ENCODE results near the gene CD58.

Gene CD58

GRCh38 chr1:116569776-116570357, 959 bp downstream of the CD58 start (continued):
- TF ChIP-seq INSM2 (tag by site-specific recombination; IDR thresholded peaks at IDR 0.05) = 0 out of 2 replicates have a peak, but pooled peaks have one; percentile 10

- Histone ChIP-seq H3K4me1 (ENCODE audit: control insufficient read depth, insufficient read depth, low read length) (no peaks in the 10 kb centered on the region; the same call in 1 of the 2 replicates), H3K27ac (ENCODE audit: extremely low read depth, low read depth, low read length) (no peak overlapping the region), H3K9me3 (ENCODE audit: control insufficient read depth, insufficient read depth, low read depth, low read length) (no peaks in the 10 kb centered on the region), H3K36me3 (ENCODE audit: control insufficient read depth in 2 of 2, insufficient read depth in 1 of 2, low read length in 2 of 2) (no peaks in the 10 kb centered on the region), H3K4me3 (ENCODE audit: low read depth, low read length) (no peak overlapping the region)
- no peak for TF ChIP-seq PRDM1 (tag by site-specific recombination; IDR thresholded peaks at IDR 0.05)
- TF ChIP-seq ZNF362 (tag by site-specific recombination; IDR thresholded peaks at IDR 0.05) = 0 out of 2 replicates have a peak, but pooled peaks have one; percentile 46
- CTCF ChIA-PET = interaction anchor here (0.6 to 1.5 kb wide), 8 partner anchors 9 to 715 kb away, joined by 3 to 6 read pairs (median 4); no protein-coding TSS in a partner anchor
- POLR2A ChIA-PET = interaction anchor here (0.8 kb wide), 1 partner anchor 491 kb away, joined by 3 read pairs; the partner anchor contains the start of gene TTF2
Observed at GRCh38 chr1:116569381-116569670, 1.5 kb downstream of the CD58 start.

- CTCF ChIA-PET = interaction anchor here (0.6 to 1.5 kb wide), 7 partner anchors 10 to 489 kb away, joined by 3 to 6 read pairs (median 5); no protein-coding TSS in a partner anchor
- H3K4me3 ChIP-seq (ENCODE audit: low read depth, low read length) = no peak overlapping the region
- TF ChIP-seq ZNF292 (tag by site-specific recombination; IDR thresholded peaks at IDR 0.05; ENCODE audit: borderline replicate concordance, low read depth) = no peak
- peak; percentile 58; the same call in 1 of the 2 replicates for TF ChIP-seq PRDM1 (tag by site-specific recombination; IDR thresholded peaks at IDR 0.05)
- no peak overlapping the region for H3K27ac ChIP-seq (ENCODE audit: extremely low read depth, low read depth, low read length)
- H3K36me3 ChIP-seq (ENCODE audit: control insufficient read depth in 2 of 2, insufficient read depth in 1 of 2, low read length in 2 of 2) = no peaks in the 10 kb centered on the region
- POLR2A ChIA-PET = interaction anchor here (0.8 kb wide), 1 partner anchor 491 kb away, joined by 3 read pairs; the partner anchor contains the start of gene TTF2
- H3K4me1 ChIP-seq (ENCODE audit: control insufficient read depth, insufficient read depth, low read length) = no peaks in the 10 kb centered on the region; the same call in 1 of the 2 replicates
- no peaks in the 10 kb centered on the region for H3K9me3 ChIP-seq (ENCODE audit: control insufficient read depth, insufficient read depth, low read depth, low read length)
Observed at GRCh38 chr1:116568662-116569380, 2.0 kb downstream of the CD58 start.

- TF ChIP-seq ZNF48 (tag by site-specific recombination; IDR thresholded peaks at IDR 0.05) (no peak), ZBTB26 (tag by site-specific recombination; optimal IDR thresholded peaks at IDR 0.05) (no peak), ZNF114 (tag by site-specific recombination; IDR thresholded peaks at IDR 0.05) (no peak), SCRT2 (tag by site-specific recombination; IDR thresholded peaks at IDR 0.05) (no peak), ZNF518A (tag by site-specific recombination; conservative IDR thresholded peaks at IDR 0.05; ENCODE audit: low read depth) (no peak), ZNF169 (tag by site-specific recombination; IDR thresholded peaks at IDR 0.05) (no peak), ZNF555 (tag by site-specific recombination; conservative IDR thresholded peaks at IDR 0.05) (no peak), ZBTB7A (tag by site-specific recombination; IDR thresholded peaks at IDR 0.05; ENCODE audit: low read depth) (no peak), ZNF664 (tag by site-specific recombination; IDR thresholded peaks at IDR 0.05) (no peak), ZNF433 (tag by site-specific recombination; IDR thresholded peaks at IDR 0.05; ENCODE audit: low read depth) (no peak), SALL2 (tag by site-specific recombination; IDR thresholded peaks at IDR 0.05; ENCODE audit: borderline replicate concordance) (no peak), ZNF37A (tag by site-specific recombination; IDR thresholded peaks at IDR 0.05) (no peak)
- no peaks in the 10 kb centered on the region for H3K9me3 ChIP-seq (ENCODE audit: control insufficient read depth, insufficient read depth, low read depth, low read length)
- POLR2A ChIA-PET = interaction anchor here (0.7 kb wide), 1 partner anchor 1164 kb away, joined by 5 read pairs; no protein-coding TSS in a partner anchor
- CTCF ChIA-PET = interaction anchor here (1.5 kb wide), 2 partner anchors 10 to 429 kb away, joined by 5 to 6 read pairs; no protein-coding TSS in a partner anchor
- H3K36me3 ChIP-seq (ENCODE audit: control insufficient read depth in 2 of 2, insufficient read depth in 1 of 2, low read length in 2 of 2) = no peaks in the 10 kb centered on the region
- no peak overlapping the region for H3K27ac ChIP-seq (ENCODE audit: extremely low read depth, low read depth, low read length)
- no peak overlapping the region for H3K4me3 ChIP-seq (ENCODE audit: low read depth, low read length)
- H3K4me1 ChIP-seq (ENCODE audit: control insufficient read depth, insufficient read depth, low read length) = no peaks in the 10 kb centered on the region; the same call in 1 of the 2 replicates
Observed at GRCh38 chr1:116567790-116568661, 2.8 kb downstream of the CD58 start.

Data from HEK293 (cell line).